ENCODE results near the gene MACROD2.
"Not testable (repeated sequence)": the region's sequence is repeated elsewhere in the genome, so short reads cannot be mapped to it uniquely, and the experiment has no call there.

Gene MACROD2

GRCh38 chr20:15164726-15165125, 1169.4 kb downstream of the MACROD2 start:
- no peak for DNase-seq (ENCODE audit: low read depth in 2 of 2)

GRCh38 chr20:15166744-15167143, 1171.4 kb downstream of the MACROD2 start:
- no peak for DNase-seq (ENCODE audit: low read depth in 2 of 2)

- DNase-seq (ENCODE audit: low read depth in 2 of 2): no peak
Observed at GRCh38 chr20:15171016-15171415, 1175.7 kb downstream of the MACROD2 start.

- no peak for DNase-seq (ENCODE audit: low read depth in 2 of 2)
Observed at GRCh38 chr20:15176929-15177328, 1181.6 kb downstream of the MACROD2 start.

GRCh38 chr20:15178581-15178980, 1183.3 kb downstream of the MACROD2 start:
- DNase-seq (ENCODE audit: low read depth in 2 of 2): no peak

- no peak for DNase-seq (ENCODE audit: low read depth in 2 of 2)
Observed at GRCh38 chr20:15179381-15179780, 1184.1 kb downstream of the MACROD2 start.

- DNase-seq (ENCODE audit: low read depth in 2 of 2): no peak
Observed at GRCh38 chr20:15179781-15180180, 1184.5 kb downstream of the MACROD2 start.

- no peak for DNase-seq (ENCODE audit: low read depth in 2 of 2)
Observed at GRCh38 chr20:15185322-15185721, 1190.0 kb downstream of the MACROD2 start.

GRCh38 chr20:15185913-15186312, 1190.6 kb downstream of the MACROD2 start:
- no peak for DNase-seq (ENCODE audit: low read depth in 2 of 2)

GRCh38 chr20:15187612-15188011, 1192.3 kb downstream of the MACROD2 start:
- DNase-seq (ENCODE audit: low read depth in 2 of 2): no peak

- DNase-seq (ENCODE audit: low read depth in 2 of 2): no peak
Observed at GRCh38 chr20:15188415-15188814, 1193.1 kb downstream of the MACROD2 start.

GRCh38 chr20:15191082-15191723, 1195.9 kb downstream of the MACROD2 start:
- no peak for DNase-seq (ENCODE audit: low read depth in 2 of 2)

GRCh38 chr20:15195378-15195777, 1200.1 kb downstream of the MACROD2 start:
- DNase-seq (ENCODE audit: low read depth in 2 of 2): no peak

- no peak for DNase-seq (ENCODE audit: low read depth in 2 of 2)
Observed at GRCh38 chr20:15196547-15197255, 1201.4 kb downstream of the MACROD2 start.

- DNase-seq (ENCODE audit: low read depth in 2 of 2): not testable (repeated sequence)
Observed at GRCh38 chr20:15198017-15198416, 1202.7 kb downstream of the MACROD2 start.

GRCh38 chr20:15199698-15200097, 1204.4 kb downstream of the MACROD2 start:
- no peak for DNase-seq (ENCODE audit: low read depth in 2 of 2)

GRCh38 chr20:15200147-15200565, 1204.8 kb downstream of the MACROD2 start:
- DNase-seq (ENCODE audit: low read depth in 2 of 2): no peak

GRCh38 chr20:15201602-15202001, 1206.3 kb downstream of the MACROD2 start:
- no peak for DNase-seq (ENCODE audit: low read depth in 2 of 2)

- DNase-seq (ENCODE audit: low read depth in 2 of 2): no peak
Observed at GRCh38 chr20:15204234-15204633, 1208.9 kb downstream of the MACROD2 start.

- DNase-seq (ENCODE audit: low read depth in 2 of 2): no peak
Observed at GRCh38 chr20:15205028-15205427, 1209.7 kb downstream of the MACROD2 start.

GRCh38 chr20:15205719-15206118, 1210.4 kb downstream of the MACROD2 start:
- no peak for DNase-seq (ENCODE audit: low read depth in 2 of 2)

GRCh38 chr20:15209537-15209936, 1214.2 kb downstream of the MACROD2 start:
- no peak for DNase-seq (ENCODE audit: low read depth in 2 of 2)

- no peak for DNase-seq (ENCODE audit: low read depth in 2 of 2)
Observed at GRCh38 chr20:15214051-15214450, 1218.7 kb downstream of the MACROD2 start.

Measured in stimulated activated CD8-positive, alpha-beta memory T cell treated with anti-CD3 and anti-CD28 coated beads, Interleukin-15, amount 100 ng/mL, for 48 hours (primary cell).